K562 (cell line): ENCODE data around the gene VPS11. TPM values are rescaled to one million over a fixed set of nuclear protein-coding genes. Genes with fewer than 3 reads are reported as not detected.

Experiments
- CAMTA2 ChIP-seq: fragments of 250-450 bp; sonication (Bioruptor Pico); conservative IDR thresholded peaks from 2 replicates; pipeline ENCODE4 v1.5.1; 2022
- CHD2 ChIP-seq: IDR thresholded peaks from 2 replicates; pipeline ENCODE4 v1.6.1; 2011; ENCODE audit warnings: low read depth, low read length
- DEAF1 ChIP-seq: fragments of 450-650 bp; formaldehyde crosslinking; IDR thresholded peaks from 2 replicates; pipeline ENCODE4 v1.4.0; 2020; ENCODE audit warnings: mild to moderate bottlenecking, moderate library complexity
- DLX4 ChIP-seq: fragments of 250-450 bp; sonication (Bioruptor Pico); IDR thresholded peaks from 2 replicates; pipeline ENCODE4 v1.6.1; 2021; ENCODE audit warnings: mild to moderate bottlenecking
- E2F8 ChIP-seq: fragments of 450-650 bp; IDR thresholded peaks from 2 replicates; pipeline ENCODE4 v1.7.1; 2018; ENCODE audit warnings: mild to moderate bottlenecking, low read depth; ENCODE audit not compliant: partially characterized antibody
- EGR1 ChIP-seq: fragments of 450-650 bp; conservative IDR thresholded peaks from 2 replicates; pipeline ENCODE4 v1.6.1; 2017; ENCODE audit warnings: mild to moderate bottlenecking
- ESRRB ChIP-seq: fragments of 250-450 bp; sonication (Bioruptor Pico); IDR thresholded peaks from 2 replicates; pipeline ENCODE4 v1.5.0; 2020; ENCODE audit warnings: mild to moderate bottlenecking, moderate library complexity, borderline replicate concordance
- LARP7 ChIP-seq: fragments of 450-650 bp; IDR thresholded peaks from 2 replicates; pipeline ENCODE4 v1.6.1; 2016
- MCM7 ChIP-seq, 2 experiments: fragments of 450-650 bp; IDR thresholded peaks; 2 replicates each; pipeline ENCODE4 v1.6.1; 2016 to 2018
- NRF1 ChIP-seq, 2 experiments: fragments of 450-650 bp; IDR thresholded peaks in 1 of 2; conservative IDR thresholded peaks in 1 of 2; 2 replicates each; pipeline ENCODE4 v1.6.1; 2014; ENCODE audit warnings: mild to moderate bottlenecking in 2 of 2
- PHF8 ChIP-seq: fragments of 200-600 bp; sonication (generic); IDR thresholded peaks from 2 replicates; pipeline ENCODE4 v1.6.1; 2012; ENCODE audit warnings: mixed run types, mild to moderate bottlenecking, inconsistent platforms, low read length, moderate library complexity, borderline replicate concordance
- POU5F1 ChIP-seq: fragments of 150-350 bp; IDR thresholded peaks from 2 replicates; pipeline ENCODE4 v1.6.1; 2014; ENCODE audit warnings: borderline replicate concordance, low read length, low read depth, mild to moderate bottlenecking; ENCODE audit not compliant: partially characterized antibody
- PPARD ChIP-seq: fragments of 250-450 bp; sonication (Bioruptor Pico); IDR thresholded peaks from 2 replicates; pipeline ENCODE4 v1.8.0; 2022; ENCODE audit warnings: inconsistent platforms, mild to moderate bottlenecking, moderate library complexity
- SMAD3 ChIP-seq: fragments of 450-650 bp; formaldehyde crosslinking; conservative IDR thresholded peaks from 2 replicates; pipeline ENCODE4 v1.4.0; 2020; ENCODE audit warnings: mild to moderate bottlenecking
- SMARCE1 ChIP-seq: fragments of 450-650 bp; IDR thresholded peaks from 2 replicates; pipeline ENCODE4 v1.7.1; 2016; ENCODE audit warnings: mild to moderate bottlenecking
- SRSF1 ChIP-seq: fragments of 200-400 bp; formaldehyde crosslinking; IDR thresholded peaks from 2 replicates; pipeline ENCODE4 v1.6.1; 2017; ENCODE audit warnings: mild to moderate bottlenecking, low read depth, low read length, moderate library complexity
- STAG1 ChIP-seq: sonication (generic); formaldehyde crosslinking; IDR thresholded peaks from 2 replicates; pipeline ENCODE4 v1.5.0; 2020; ENCODE audit warnings: missing genetic modification reagents, borderline replicate concordance
- ZBTB43 ChIP-seq: sonication (generic); formaldehyde crosslinking; IDR thresholded peaks from 2 replicates; pipeline ENCODE4 v1.8.0; 2023; ENCODE audit warnings: mild to moderate bottlenecking, missing genetic modification reagents
- ZFPM2 ChIP-seq: fragments of 250-450 bp; sonication (Bioruptor Pico); IDR thresholded peaks from 2 replicates; pipeline ENCODE4 v1.5.1; 2022; ENCODE audit warnings: mild to moderate bottlenecking
- ZNF282 ChIP-seq: sonication (generic); formaldehyde crosslinking; IDR thresholded peaks from 2 replicates; pipeline ENCODE4 v1.8.1; 2023; ENCODE audit warnings: missing genetic modification reagents
- ZNF324 ChIP-seq: fragments of 250-450 bp; sonication (Bioruptor Pico); IDR thresholded peaks from 2 replicates; pipeline ENCODE4 v1.4.0; 2020; ENCODE audit warnings: mild to moderate bottlenecking
- ZNF561 ChIP-seq: fragments of 450-650 bp; formaldehyde crosslinking; conservative IDR thresholded peaks from 2 replicates; pipeline ENCODE4 v1.4.0; 2020; ENCODE audit warnings: mild to moderate bottlenecking, moderate library complexity
- ZNF780A ChIP-seq: fragments of 250-450 bp; sonication (Bioruptor Pico); IDR thresholded peaks from 2 replicates; pipeline ENCODE4 v1.5.0; 2021; ENCODE audit warnings: mild to moderate bottlenecking
- polyA plus RNA-seq, 8 experiments: library from polyadenylated mRNA; depleted of rRNA in 4 of 8; stranded (reverse) in 5 of 8; unstranded in 3 of 8; fragments of >200 nt; fragmentation: Nextera tagmentation in 2 of 8; fragmentation: Illumina TruSeq in 1 of 8; extraction: Ambion mirVana in 2 of 8; extraction: Trizol in 1 of 8; gene quantifications; 2 replicates each; pipeline versions ENCODE4 v1.2.1 to v1.2.3, GENCODE V29; 2011 to 2014; ENCODE audit warnings: inconsistent platforms in 1 of 8, missing spikeins in 1 of 8
- total RNA-seq, 7 experiments: library from RNA; depleted of rRNA in 6 of 7; stranded (reverse); fragments of >200 nt in 6 of 7; fragmentation: Illumina TruSeq in 2 of 7; extraction: Trizol in 2 of 7; gene quantifications; 2 replicates each; pipeline versions ENCODE4 v1.2.1 to v1.2.3, GENCODE V29; 2011 to 2021; ENCODE audit warnings: low replicate concordance in 1 of 7

The VPS11 gene
- total and polyA plus RNA-seq, 9 of the 15 experiments (the other 6 are each of a cell fraction or from before 2014, with no cell fraction given) = 14.1 to 35.5 (median 27.5) TPM

- TF ChIP-seq PPARD = no peak
- TF ChIP-seq CHD2 = peak; percentile 71
- peak; percentile 66; the same call in 1 of the 2 replicates for TF ChIP-seq ZBTB43 (CRISPR knock-in tag)
- TF ChIP-seq SRSF1 = peak; percentile 63; the same call in 1 of the 2 replicates
- TF ChIP-seq ZNF282 (CRISPR knock-in tag) = 0 out of 2 replicates have a peak, but pooled peaks have one; percentile 82
- peak; percentile 52; the same call in 1 of the 2 replicates for TF ChIP-seq ESRRB
- TF ChIP-seq PHF8 = peak; percentile 90
- no peak for TF ChIP-seq SMAD3 (CRISPR knock-in tag)
- peak; percentile 75 to 78 for TF ChIP-seq NRF1 (conservative IDR thresholded peaks at IDR 0.05 in 1 of 2, IDR thresholded peaks at IDR 0.05 in 1 of 2)
- TF ChIP-seq LARP7 = no peak
- TF ChIP-seq MCM7 (IDR thresholded peaks at IDR 0.05) = no peak
- TF ChIP-seq STAG1 (CRISPR knock-in tag) = 0 out of 2 replicates have a peak, but pooled peaks have one; percentile 7
- TF ChIP-seq CAMTA2 (CRISPR knock-in tag) = peak; percentile 46; the same call in 1 of the 2 replicates
- no peak for TF ChIP-seq ZNF780A
- TF ChIP-seq ZFPM2 (CRISPR knock-in tag) = 0 out of 2 replicates have a peak, but pooled peaks have one; percentile 60
- TF ChIP-seq DLX4 (CRISPR knock-in tag) = no peak
- no peak for TF ChIP-seq POU5F1
- TF ChIP-seq SMARCE1 = no peak
- TF ChIP-seq DEAF1 = 0 out of 2 replicates have a peak, but pooled peaks have one; percentile 30
- no peak for TF ChIP-seq ZNF561 (CRISPR knock-in tag)
- TF ChIP-seq E2F8 = peak; percentile 73
- TF ChIP-seq ZNF324 (CRISPR knock-in tag) = peak; percentile 50; the same call in 1 of the 2 replicates
- TF ChIP-seq EGR1 = 0 out of 2 replicates have a peak, but pooled peaks have one; percentile 1
Observed at GRCh38 chr11:119095066-119095880, 27.7 kb downstream of the VPS11 start (continued).
